GM12878 (cell line): ENCODE results near the gene SETDB1. TPM values are rescaled to one million over a fixed set of nuclear protein-coding genes. Genes with fewer than 3 reads are reported as not detected.
A peak's percentile ranks its signal among the peaks of the same experiment; 100 is the strongest.

Source experiments
- BCL11A ChIP-seq: IDR thresholded peaks from 2 replicates; pipeline ENCODE4 v1.6.1; 2011; ENCODE audit warnings: low read depth, low read length
- CUX1 ChIP-seq: IDR thresholded peaks from 2 replicates; pipeline ENCODE4 v1.6.1; 2012; ENCODE audit warnings: improper control_type of control experiment, low read depth, low read length; ENCODE audit not compliant: insufficient replicate concordance
- E2F8 ChIP-seq: fragments of 450-650 bp; IDR thresholded peaks from 2 replicates; pipeline ENCODE4 v1.6.1; 2018; ENCODE audit warnings: mild to moderate bottlenecking, low read depth, moderate library complexity; ENCODE audit not compliant: partially characterized antibody
- EED ChIP-seq: sonication (generic); IDR thresholded peaks from 2 replicates; pipeline ENCODE4 v1.6.1; 2016; ENCODE audit warnings: antibody characterized with exemption, low read depth
- GATAD2B ChIP-seq: fragments of 450-650 bp; conservative IDR thresholded peaks from 2 replicates; pipeline ENCODE4 v1.6.1; 2017; ENCODE audit warnings: low read depth, mild to moderate bottlenecking, moderate library complexity
- HDAC2 ChIP-seq: fragments of 200-600 bp; sonication (generic); IDR thresholded peaks from 2 replicates; pipeline ENCODE4 v1.6.1; 2017
- HDAC6 ChIP-seq: fragments of 200-600 bp; sonication (generic); IDR thresholded peaks from one replicate; pipeline ENCODE4 v1.8.0; 2017; ENCODE audit warnings: antibody characterized with exemption; ENCODE audit not compliant: unreplicated experiment
- NFXL1 ChIP-seq: fragments of 450-650 bp; IDR thresholded peaks from 2 replicates; pipeline ENCODE4 v1.6.1; 2017; ENCODE audit warnings: antibody characterized with exemption, mild to moderate bottlenecking, borderline replicate concordance
- NR2F1 ChIP-seq: fragments of 450-650 bp; conservative IDR thresholded peaks from 2 replicates; pipeline ENCODE4 v1.6.1; 2017; ENCODE audit warnings: mild to moderate bottlenecking
- NRF1 ChIP-seq: conservative IDR thresholded peaks from 2 replicates; pipeline ENCODE4 v1.6.1; 2011; ENCODE audit warnings: mild to moderate bottlenecking, low read depth, low read length, improper control_type of control experiment
- PKNOX1 ChIP-seq: fragments of 450-650 bp; IDR thresholded peaks from 2 replicates; pipeline ENCODE4 v1.6.1; 2016; ENCODE audit warnings: mild to moderate bottlenecking
- RELB ChIP-seq: fragments of 450-650 bp; IDR thresholded peaks from 2 replicates; pipeline ENCODE4 v1.6.1; 2017; ENCODE audit warnings: low read depth, mild to moderate bottlenecking, moderate library complexity
- TCF3 ChIP-seq: IDR thresholded peaks from 2 replicates; pipeline ENCODE4 v1.6.1; 2012; ENCODE audit warnings: low read depth, mild to moderate bottlenecking, low read length, borderline replicate concordance; ENCODE audit not compliant: insufficient read depth
- YBX1 ChIP-seq: fragments of 450-650 bp; IDR thresholded peaks from 2 replicates; pipeline ENCODE4 v1.6.1; 2016; ENCODE audit warnings: antibody characterized with exemption
- ZBTB4 ChIP-seq: fragments of 450-650 bp; formaldehyde crosslinking; IDR thresholded peaks from 2 replicates; pipeline ENCODE4 v1.4.0; 2022; ENCODE audit warnings: mild to moderate bottlenecking, moderate library complexity
- ZNF274 ChIP-seq: IDR thresholded peaks from one replicate; pipeline ENCODE4 v1.8.0; 2011; ENCODE audit not compliant: insufficient read length, insufficient read depth
- polyA plus RNA-seq, 11 experiments: library from polyadenylated mRNA; depleted of rRNA in 4 of 11; unstranded in 6 of 11; stranded (reverse) in 5 of 11; fragments of >200 nt; fragmentation: Nextera tagmentation in 4 of 11; fragmentation: Illumina TruSeq in 1 of 11; extraction: Ambion mirVana in 4 of 11; extraction: Trizol in 1 of 11; gene quantifications; 1 replicate in 1 of 11; 2 replicates in 10 of 11; pipeline versions ENCODE4 v1.2.1 to v1.2.3, GENCODE V29; 2011 to 2016; ENCODE audit warnings: inconsistent platforms in 2 of 11, missing spikeins in 2 of 11, low read depth in 1 of 11
- total RNA-seq, 4 experiments: library from RNA; depleted of rRNA in 3 of 4; stranded (reverse); fragments of >200 nt in 3 of 4; fragmentation: Illumina TruSeq in 1 of 4; extraction: Trizol in 1 of 4; gene quantifications; 2 replicates each; pipeline versions ENCODE4 v1.2.1 to v1.2.3, GENCODE V29; 2013 to 2021

Gene SETDB1
- total and polyA plus RNA-seq, 10 of the 15 experiments (the other 5 are each of a cell fraction or from before 2014, with no cell fraction given) = 14.3 to 56.7 (median 35.7) TPM

GRCh38 chr1:150926097-150926741, at the start of gene SETDB1 (continued):
- TF ChIP-seq CUX1 (no peak), GATAD2B (peak; percentile 48; the same call in 1 of the 2 replicates), HDAC6 (no peak), HDAC2 (no peak), BCL11A (no peak), TCF3 (no peak), PKNOX1 (peak; percentile 95), EED (peak; percentile 63), E2F8 (peak; percentile 52), NRF1 (peak; percentile 40; the same call in 1 of the 2 replicates), ZNF274 (no peak), NR2F1 (0 out of 2 replicates have a peak, but pooled peaks have one; percentile 23), RELB (peak; percentile 86), YBX1 (no peak), NFXL1 (no peak), ZBTB4 (CRISPR knock-in tag) (no peak)
